GDM1 (cell line): ENCODE measurements around the gene TMEM184A.

Experiments used
- DNase-seq: peaks from one replicate; lab custom pipeline; 2025; lab: John Stamatoyannopoulos, UW

TMEM184A gene

GRCh38 chr7:1550846-1551155 lies 5.2 kb downstream of the TMEM184A start:
- no peak for DNase-seq

- no peak for DNase-seq
Observed at GRCh38 chr7:1550005-1550845, 5.8 kb downstream of the TMEM184A start.

GRCh38 chr7:1549357-1550004 lies 6.5 kb downstream of the TMEM184A start:
- no peak for DNase-seq

GRCh38 chr7:1548944-1549343 lies 7.1 kb downstream of the TMEM184A start:
- no peak for DNase-seq

GRCh38 chr7:1548438-1548831 lies 7.6 kb downstream of the TMEM184A start:
- no peak for DNase-seq

GRCh38 chr7:1547777-1548437 lies 8.1 kb downstream of the TMEM184A start:
- DNase-seq, result no peak

- DNase-seq, result no peak
Observed at GRCh38 chr7:1546909-1547776, 8.9 kb downstream of the TMEM184A start.

GRCh38 chr7:1546274-1546908 lies 9.6 kb downstream of the TMEM184A start:
- no peak for DNase-seq

GRCh38 chr7:1545417-1546246 lies 10.4 kb downstream of the TMEM184A start:
- no peak for DNase-seq

- DNase-seq, result no peak
Observed at GRCh38 chr7:1544896-1545416, 11.0 kb downstream of the TMEM184A start.

GRCh38 chr7:1544178-1544895 lies 11.7 kb downstream of the TMEM184A start:
- DNase-seq, result no peak

- DNase-seq, result no peak
Observed at GRCh38 chr7:1543826-1544177, 12.2 kb downstream of the TMEM184A start.

GRCh38 chr7:1542841-1543747 lies 12.9 kb downstream of the TMEM184A start:
- DNase-seq, result no peak

- DNase-seq, result no peak
Observed at GRCh38 chr7:1542329-1542728, 13.7 kb downstream of the TMEM184A start.

GRCh38 chr7:1541431-1542162 lies 14.4 kb downstream of the TMEM184A start:
- no peak for DNase-seq

- DNase-seq, result no peak
Observed at GRCh38 chr7:1540776-1541271, 15.2 kb downstream of the TMEM184A start.

- no peak for DNase-seq
Observed at GRCh38 chr7:1539882-1540775, 15.9 kb downstream of the TMEM184A start.
